Spleen (tissue), 11 donors: ENCODE measurements around the gene ANKAR. TPM values are rescaled to one million over a fixed set of nuclear protein-coding genes. Genes with fewer than 3 reads are reported as not detected.

Source experiments
- DNase-seq: peaks from one replicate; pipeline ENCODE4 v3.0.0-alpha.2; 2020
- H3K27ac ChIP-seq, 8 donors: fragments of 200-600 bp; sonication (generic) in 7 of 8; 1 replicate in 4 of 8; 2 replicates in 4 of 8; pipeline versions ENCODE4 v1.5.0 to v1.8.0; 2016 to 2021; ENCODE audit warnings: inconsistent platforms in 4 of 8, mild to moderate bottlenecking in 4 of 8, moderate library complexity in 1 of 8
- H3K27me3 ChIP-seq, 7 donors: fragments of 200-600 bp; sonication (generic) in 6 of 7; replicated peaks in 1 of 7; 1 replicate in 4 of 7; 2 replicates in 3 of 7; pipeline versions ENCODE4 v1.5.0 to v1.8.0; 2016 to 2021; ENCODE audit warnings: inconsistent platforms in 3 of 7, mild to moderate bottlenecking in 1 of 7
- H3K36me3 ChIP-seq, 6 donors: fragments of 200-600 bp; sonication (generic) in 5 of 6; 1 replicate in 4 of 6; 2 replicates in 2 of 6; pipeline versions ENCODE4 v1.5.0 to v1.8.0; 2016 to 2021; ENCODE audit warnings: inconsistent platforms in 2 of 6
- H3K4me1 ChIP-seq, 6 donors: fragments of 200-600 bp; sonication (generic) in 5 of 6; 1 replicate in 3 of 6; 2 replicates in 3 of 6; pipeline versions ENCODE4 v1.5.0 to v1.8.0; 2016 to 2021; ENCODE audit warnings: inconsistent platforms in 3 of 6
- H3K4me3 ChIP-seq, 8 donors: fragments of 200-600 bp; sonication (generic) in 7 of 8; 1 replicate in 4 of 8; 2 replicates in 4 of 8; pipeline versions ENCODE4 v1.5.0 to v1.8.0; 2016 to 2021; ENCODE audit warnings: inconsistent platforms in 4 of 8, mild to moderate bottlenecking in 4 of 8, moderate library complexity in 2 of 8
- H3K9me3 ChIP-seq, 8 donors: fragments of 200-600 bp; sonication (generic) in 7 of 8; 1 replicate in 4 of 8; 2 replicates in 4 of 8; pipeline versions ENCODE4 v1.5.0 to v1.8.0; 2016 to 2021; ENCODE audit warnings: inconsistent platforms in 4 of 8
- POLR2A ChIP-seq, 3 donors: fragments of 450-650 bp; IDR thresholded peaks; one replicate each; pipeline ENCODE4 v1.5.1; 2017; ENCODE audit warnings: antibody characterized with exemption in 3 of 3, mild to moderate bottlenecking in 1 of 3
- POLR2AphosphoS5 ChIP-seq, 3 donors: sonication (generic); formaldehyde crosslinking; IDR thresholded peaks; one replicate each; pipeline ENCODE4 v1.5.1; 2017; ENCODE audit warnings: antibody characterized with exemption in 3 of 3
- WGBS, 5 donors: extraction: QIAGEN DNeasy Blood & Tissue Kit in 3 of 5; methylation state at CpG; one replicate each; pipeline versions ENCODE4 v1.1.5 to v1.1.7; 2013 to 2018; 5-methylcytosine and 5-hydroxymethylcytosine counted together
- intact Hi-C: fragments of 100-400 bp; cut with DNase I; formaldehyde crosslinking; loops from one replicate; pipeline ENCODE4 v1.15.0; 2023; ENCODE audit warnings: low total_unique reads
- polyA plus RNA-seq, 3 donors: library from polyadenylated mRNA; stranded (reverse); fragments of 200-250 nt; gene quantifications; one replicate each; pipeline ENCODE4 v1.2.1, GENCODE V29; 2013
- total RNA-seq, 7 donors: library from RNA; depleted of rRNA in 3 of 7; stranded (reverse); fragments of >200 nt in 3 of 7; fragmentation: NEBNext Ultra II Directional in 4 of 7; extraction: Animal tissue kit (Norgen Biotek cat#: 25700) in 4 of 7; gene quantifications; one replicate each; pipeline versions ENCODE4 v1.1.0 to v1.2.1, GENCODE V29; 2016 to 2021
- TF ChIP-seq, protein P1 (sequence below), 11 experiments: fragments of 200-600 bp in 7 of 11; fragments of 450-650 bp in 4 of 11; sonication (generic) in 4 of 11; IDR thresholded peaks in 8 of 11; conservative IDR thresholded peaks in 3 of 11; 1 replicate in 7 of 11; 2 replicates in 4 of 11; pipeline versions ENCODE4 v1.4.0 to v1.8.0; 2016 to 2021; ENCODE audit warnings: antibody characterized with exemption in 11 of 11, inconsistent platforms in 4 of 11, mild to moderate bottlenecking in 1 of 11
- donor health status: healthy with polysubstance abuse.
- donor health status: DM: no; HTN: no; CAD: no; lungs with moderate emphysema.
- donor health status: DM: no; HTN: no; CAD: no.
- donor health status: Bipolar disorder and iron deficiency.
- donor health status: healthy.
- donor health status: DM: no; HTN: no; CAD: no.
- donor health status: DM: yes; HTN: yes; CAD: no.

The ANKAR gene
- total and polyA plus RNA-seq, 10 donors: 3.1 to 32.3 (median 14.7) TPM

GRCh38 chr2:189628817-189629530, 45.5 kb upstream of the ANKAR start:
- 86 to 92% (median 89%) methylated on average over 9 of the region's 9 CpGs for WGBS, 5 donors
- intact Hi-C loops: loop anchor here (10.0 kb wide), 1 partner anchor 54 kb away; no protein-coding TSS in a partner anchor

DNA sequence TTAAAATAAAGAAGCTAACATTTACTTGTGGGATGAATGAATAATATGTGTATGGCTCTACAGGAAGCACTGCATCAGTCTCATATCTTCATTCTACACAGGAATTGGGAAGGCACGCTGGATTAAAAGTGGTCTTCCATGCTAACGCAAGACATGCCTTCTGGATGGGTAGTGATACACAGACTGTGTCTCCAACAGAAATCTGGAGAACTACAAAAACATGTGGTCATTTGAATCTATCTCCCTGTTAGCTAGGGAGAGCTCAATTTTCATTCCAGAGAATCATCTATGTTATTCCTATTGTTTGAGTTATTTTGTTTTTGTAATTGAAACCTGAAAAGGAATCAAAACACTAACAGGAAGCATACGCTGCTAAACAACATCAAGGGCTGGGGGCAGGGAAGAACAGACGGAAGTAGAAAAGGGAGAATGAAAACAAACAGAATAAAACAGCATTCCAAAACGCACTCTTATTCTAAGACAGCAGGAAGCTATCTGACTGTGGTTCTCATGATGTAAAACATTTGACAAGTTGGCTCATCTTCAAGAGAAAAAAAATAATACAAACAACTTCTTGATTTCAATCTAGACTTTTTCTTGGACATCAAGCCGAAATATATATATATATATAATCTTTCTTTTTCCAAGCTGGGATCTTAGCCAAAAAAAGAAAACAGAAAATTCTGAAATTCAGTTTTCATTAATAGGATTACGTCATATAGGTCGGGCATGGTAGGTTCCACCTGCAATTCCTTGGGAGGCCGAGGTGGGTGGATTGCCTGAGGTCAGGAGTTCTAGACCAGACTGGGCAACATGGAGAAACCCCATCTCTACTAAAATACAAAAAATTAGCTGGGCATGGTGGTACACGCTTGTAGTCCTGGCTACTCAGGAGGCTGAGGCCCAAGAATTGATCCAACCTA, 44.7 kb upstream of the ANKAR start:
- no peaks in the 10 kb centered on the region for H3K27me3 ChIP-seq
- no peaks in the 10 kb centered on the region for H3K36me3 ChIP-seq
- TF ChIP-seq POLR2AphosphoS5 (IDR thresholded peaks at IDR 0.05) (no peak), POLR2A (IDR thresholded peaks at IDR 0.05) (no peak)
- TF ChIP-seq, protein P1, sequence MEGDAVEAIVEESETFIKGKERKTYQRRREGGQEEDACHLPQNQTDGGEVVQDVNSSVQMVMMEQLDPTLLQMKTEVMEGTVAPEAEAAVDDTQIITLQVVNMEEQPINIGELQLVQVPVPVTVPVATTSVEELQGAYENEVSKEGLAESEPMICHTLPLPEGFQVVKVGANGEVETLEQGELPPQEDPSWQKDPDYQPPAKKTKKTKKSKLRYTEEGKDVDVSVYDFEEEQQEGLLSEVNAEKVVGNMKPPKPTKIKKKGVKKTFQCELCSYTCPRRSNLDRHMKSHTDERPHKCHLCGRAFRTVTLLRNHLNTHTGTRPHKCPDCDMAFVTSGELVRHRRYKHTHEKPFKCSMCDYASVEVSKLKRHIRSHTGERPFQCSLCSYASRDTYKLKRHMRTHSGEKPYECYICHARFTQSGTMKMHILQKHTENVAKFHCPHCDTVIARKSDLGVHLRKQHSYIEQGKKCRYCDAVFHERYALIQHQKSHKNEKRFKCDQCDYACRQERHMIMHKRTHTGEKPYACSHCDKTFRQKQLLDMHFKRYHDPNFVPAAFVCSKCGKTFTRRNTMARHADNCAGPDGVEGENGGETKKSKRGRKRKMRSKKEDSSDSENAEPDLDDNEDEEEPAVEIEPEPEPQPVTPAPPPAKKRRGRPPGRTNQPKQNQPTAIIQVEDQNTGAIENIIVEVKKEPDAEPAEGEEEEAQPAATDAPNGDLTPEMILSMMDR (IDR thresholded peaks at IDR 0.05 in 8 of 11, conservative IDR thresholded peaks at IDR 0.05 in 3 of 11): no peak
- DNase-seq: no peak
- intact Hi-C loops: loop anchor here (10.0 kb wide), 3 partner anchors 55 to 535 kb away; no protein-coding TSS in a partner anchor
- no peaks in the 10 kb centered on the region for H3K4me1 ChIP-seq
- no peak overlapping the region for H3K4me3 ChIP-seq
- H3K27ac ChIP-seq: peak overlapping the region in 6 of 8 donors; percentile 8 to 48 (median 22)
- H3K9me3 ChIP-seq: no peaks in the 10 kb centered on the region
- WGBS, 5 donors: 68 to 84% (median 77%) methylated on average over 10 of the region's 10 CpGs

More at GRCh38 chr2:189628817-189629530, 45.5 kb upstream of the ANKAR start:
- TF ChIP-seq POLR2A (IDR thresholded peaks at IDR 0.05): no peak
- TF ChIP-seq POLR2AphosphoS5 (IDR thresholded peaks at IDR 0.05): no peak
- TF ChIP-seq, protein P1 (IDR thresholded peaks at IDR 0.05 in 8 of 11, conservative IDR thresholded peaks at IDR 0.05 in 3 of 11): peak in 2 of 11 experiments; percentile 8 to 14
- Histone ChIP-seq H3K9me3 (no peaks in the 10 kb centered on the region), H3K4me1 (no peaks in the 10 kb centered on the region), H3K36me3 (no peaks in the 10 kb centered on the region), H3K27me3 (no peaks in the 10 kb centered on the region), H3K27ac (peak overlapping the region in 6 of 8 donors; percentile 8 to 48 (median 22)), H3K4me3 (no peak overlapping the region)
- DNase-seq: no peak

- DNase-seq: no peak
- intact Hi-C loops: loop anchor here (10.0 kb wide), 2 partner anchors 167 to 537 kb away; no protein-coding TSS in a partner anchor
- no peak for TF ChIP-seq POLR2AphosphoS5 (IDR thresholded peaks at IDR 0.05)
- TF ChIP-seq POLR2A (IDR thresholded peaks at IDR 0.05): no peak
- TF ChIP-seq, protein P1 (IDR thresholded peaks at IDR 0.05 in 8 of 11, conservative IDR thresholded peaks at IDR 0.05 in 3 of 11): no peak
- Histone ChIP-seq H3K27ac (no peak overlapping the region), H3K9me3 (no peaks in the 10 kb centered on the region), H3K27me3 (no peaks in the 10 kb centered on the region), H3K36me3 (no peaks in the 10 kb centered on the region), H3K4me1 (no peaks in the 10 kb centered on the region), H3K4me3 (no peak overlapping the region)
- WGBS, 5 donors: 88 to 98% (median 89%) methylated on average over 4 of the region's 4 CpGs
Measured at GRCh38 chr2:189631849-189632248, 42.6 kb upstream of the ANKAR start.
